Lung microvascular endothelial cell (primary cell): ENCODE results near the gene TMEM135. TPM values are rescaled to one million over a fixed set of nuclear protein-coding genes. Genes with fewer than 3 reads are reported as not detected.

Experiments used
- DNase-seq, 2 donors: peaks; one replicate each; pipeline versions ENCODE4 v3.0.0 to v3.0.0-alpha.2; 2010; ENCODE audit warnings: low read depth in 2 of 2
- total RNA-seq: library from RNA; depleted of rRNA; stranded (reverse); fragments of >200 nt; gene quantifications from 2 replicates; pipeline ENCODE4 v1.2.1, GENCODE V29; 2014

The TMEM135 gene
- total RNA-seq, 1 donor from 2014 or later, result 14.9 TPM

DNA sequence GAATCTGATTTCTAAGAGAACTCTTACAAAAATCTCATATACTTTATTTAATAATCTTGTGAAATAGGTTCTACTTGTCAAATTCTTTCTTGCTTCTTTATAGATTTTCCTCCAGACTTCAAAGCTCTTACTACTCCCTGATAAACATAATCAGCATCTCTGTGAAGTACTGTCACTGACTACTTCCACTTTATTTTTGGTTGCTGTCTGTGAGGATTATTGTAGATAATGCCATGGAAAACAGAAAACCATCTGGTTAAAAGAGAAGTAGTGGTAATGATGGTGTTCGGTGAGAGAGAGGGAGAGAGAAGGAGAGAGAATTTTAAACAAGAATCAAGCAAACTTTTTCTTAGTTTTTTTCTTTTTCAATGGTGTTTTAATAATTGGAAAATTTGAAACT, 152.3 kb downstream of the TMEM135 start:
- DNase-seq, result no peak

GRCh38 chr11:87193756-87194470, 156.2 kb downstream of the TMEM135 start:
- no peak for DNase-seq

DNA sequence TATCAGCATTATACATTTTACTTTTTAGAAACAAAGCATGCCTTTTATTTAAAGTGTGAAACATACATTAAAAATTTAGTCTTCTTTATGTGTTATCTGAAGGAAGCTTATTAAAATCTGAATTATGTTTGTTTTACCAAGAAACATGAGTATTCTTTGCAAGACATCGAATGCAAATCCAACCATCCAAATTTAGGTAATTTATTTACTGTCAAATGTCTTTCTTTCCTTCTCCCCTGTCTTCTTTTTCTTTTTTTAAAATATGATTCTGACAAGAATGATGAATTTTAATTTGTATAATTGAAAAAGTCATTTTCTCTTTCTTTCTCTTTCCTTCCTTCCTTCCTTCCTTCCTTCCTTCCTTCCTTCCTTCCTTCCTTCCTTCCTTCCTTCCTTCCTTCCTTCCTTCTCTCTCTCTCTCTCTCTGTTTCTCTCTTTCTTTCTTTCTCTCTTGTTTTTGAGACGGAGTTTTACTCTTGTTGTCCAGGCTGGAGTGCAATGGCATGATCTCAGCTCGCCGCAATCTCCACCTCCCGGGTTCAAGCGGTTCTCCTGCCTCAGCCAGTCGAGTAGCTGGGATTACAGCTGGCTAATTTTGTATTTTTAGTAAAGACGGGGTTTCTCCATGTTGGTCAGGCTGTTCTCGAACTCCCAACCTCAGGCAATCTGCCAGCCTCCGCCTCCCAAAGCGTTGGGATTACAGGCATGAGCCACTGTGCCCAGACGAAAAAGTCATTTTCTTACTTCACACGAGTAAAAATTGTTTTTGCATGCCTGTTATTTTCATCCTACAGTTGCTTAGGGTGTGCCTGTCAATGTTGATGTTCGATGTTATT, 157.5 kb downstream of the TMEM135 start:
- no peak for DNase-seq

- DNase-seq, result no peak
Observed at GRCh38 chr11:87198266-87198881, 160.6 kb downstream of the TMEM135 start.

- DNase-seq, result no peak
Observed at GRCh38 chr11:87201376-87201775, 163.6 kb downstream of the TMEM135 start.

DNA sequence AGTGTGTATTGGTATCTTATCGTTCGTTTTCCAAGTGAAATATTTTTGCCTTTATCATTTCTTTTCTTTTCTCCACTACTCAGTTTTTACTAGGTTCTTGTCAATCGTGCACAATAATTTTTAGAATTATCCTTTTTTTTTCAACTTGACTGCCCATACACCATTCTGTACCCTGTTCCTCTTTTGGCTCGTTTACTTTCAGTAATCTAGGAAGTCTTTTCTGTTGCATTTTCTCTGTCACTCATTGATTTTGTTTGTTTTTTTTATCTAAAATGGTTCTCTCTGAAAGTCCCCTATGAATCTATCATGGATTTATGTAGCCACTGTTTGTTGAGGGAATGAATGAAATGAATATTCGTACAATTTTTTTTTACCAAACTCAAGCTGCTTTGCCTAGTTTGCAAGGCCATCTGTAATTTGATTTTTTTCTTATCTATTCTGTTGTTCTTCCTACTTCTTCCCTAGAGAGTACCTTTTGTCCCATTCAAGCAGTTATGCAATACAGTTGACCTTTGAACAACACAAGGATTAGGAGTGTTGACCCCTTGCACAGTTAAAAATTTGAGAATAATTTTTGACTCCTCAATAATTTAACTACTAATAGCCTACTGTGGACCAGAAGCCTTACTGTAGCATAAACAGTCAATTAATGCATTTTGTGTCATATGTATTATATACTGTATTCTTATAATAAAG, 166.3 kb downstream of the TMEM135 start:
- DNase-seq, result no peak

DNA sequence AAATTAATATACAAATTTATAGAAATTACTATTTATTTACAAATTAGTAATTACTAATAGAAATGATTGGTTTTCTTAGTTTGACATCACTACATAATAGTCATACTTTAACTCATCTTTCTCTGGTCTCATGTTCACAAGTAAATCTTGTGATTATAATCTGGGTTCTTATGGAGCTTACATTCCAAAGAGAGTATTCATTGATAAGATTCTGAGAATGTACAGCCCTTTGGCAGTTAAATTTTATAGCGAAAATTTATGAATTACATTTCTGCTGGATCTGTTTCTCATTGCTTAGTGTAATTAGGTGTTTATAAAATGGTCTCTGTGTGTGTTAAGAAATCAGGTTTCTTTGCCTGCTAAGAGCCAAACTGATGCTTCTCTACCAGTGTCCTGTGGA, 175.2 kb downstream of the TMEM135 start:
- no peak for DNase-seq

DNA sequence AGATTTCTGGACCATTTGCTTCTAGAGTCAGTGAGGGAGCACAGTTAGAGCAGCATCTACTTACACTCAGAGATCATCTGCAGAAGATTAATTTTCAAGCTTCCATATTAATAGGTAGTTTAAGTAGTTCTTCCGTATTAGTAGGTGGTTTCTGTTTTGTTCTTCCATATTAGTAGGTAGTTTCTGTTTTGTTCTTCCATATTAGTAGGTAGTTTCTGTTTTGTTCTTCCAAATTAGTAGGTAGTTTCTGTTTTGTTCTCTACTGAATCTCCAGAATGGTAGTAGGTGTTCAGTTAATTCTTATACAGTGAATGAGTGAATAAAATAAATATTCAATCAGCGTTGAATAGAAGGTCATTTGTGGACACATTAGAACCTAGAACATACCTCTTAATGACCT, 175.7 kb downstream of the TMEM135 start:
- no peak for DNase-seq

DNA sequence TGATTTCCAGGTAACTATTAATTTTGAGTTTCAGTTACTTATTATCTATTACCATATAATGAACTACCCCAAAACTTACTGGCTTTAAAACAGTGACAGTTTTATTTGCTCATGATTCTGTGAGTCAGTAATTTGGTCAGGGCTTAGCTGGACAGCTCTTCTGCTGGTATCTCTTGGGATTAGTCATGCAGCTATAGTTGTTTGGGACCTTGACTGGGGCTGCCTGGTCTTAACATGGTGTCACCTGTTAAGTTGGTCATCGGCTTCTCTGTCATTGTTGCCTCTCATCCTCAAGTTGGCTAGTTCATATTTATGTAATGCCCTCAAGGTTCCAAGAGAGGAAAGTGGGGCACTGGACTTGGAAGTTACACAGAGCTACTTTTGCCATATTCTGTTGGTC, 177.5 kb downstream of the TMEM135 start:
- no peak for DNase-seq

DNA sequence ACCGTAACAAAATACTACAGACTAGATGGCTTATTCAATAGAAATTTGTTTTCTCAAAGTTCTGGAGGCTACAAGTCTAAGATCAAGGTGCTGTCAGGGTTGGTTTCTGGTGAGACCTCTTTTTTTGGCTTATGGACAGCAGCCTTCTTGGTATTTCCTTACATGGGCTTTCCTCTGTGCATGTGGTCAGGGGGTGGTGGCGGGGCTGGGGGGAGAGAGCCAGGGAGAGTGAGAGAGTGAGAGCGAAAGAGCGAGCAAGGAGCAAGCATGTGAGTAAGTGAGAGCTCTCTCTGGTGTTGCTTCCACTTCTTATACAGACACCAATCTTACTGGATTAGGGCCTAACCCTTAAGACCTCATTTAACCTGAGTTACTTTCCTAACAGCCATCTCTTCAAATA, 181.5 kb downstream of the TMEM135 start:
- DNase-seq, result no peak

DNA sequence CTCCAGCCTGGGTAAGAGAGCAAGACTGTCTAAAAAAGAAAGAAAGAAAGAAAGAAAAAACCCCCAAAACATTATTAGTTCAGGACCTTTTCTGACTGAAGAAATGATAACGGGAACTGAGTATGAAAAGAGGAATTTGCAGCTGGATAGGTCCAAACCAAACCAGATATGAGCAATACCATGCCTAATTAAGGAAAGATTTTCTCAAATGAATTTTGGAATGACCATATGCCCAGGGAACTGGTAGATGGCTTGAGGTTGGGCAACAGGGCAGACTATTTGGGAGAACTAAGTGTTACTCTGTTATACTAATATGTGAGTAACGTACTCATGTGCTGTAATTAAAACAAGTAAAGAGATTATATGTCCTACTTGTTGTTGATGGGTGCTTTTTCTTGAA, 186.1 kb downstream of the TMEM135 start:
- DNase-seq, result no peak

- peak in 1 of 2 donors; percentile 63 for DNase-seq
Observed at GRCh38 chr11:87224486-87224885, 186.8 kb downstream of the TMEM135 start.

GRCh38 chr11:87228820-87229219, 191.1 kb downstream of the TMEM135 start:
- DNase-seq, result no peak

GRCh38 chr11:87230995-87231394, 193.3 kb downstream of the TMEM135 start:
- DNase-seq, result no peak

- no peak for DNase-seq
Observed at GRCh38 chr11:87232320-87232719, 194.6 kb downstream of the TMEM135 start.

DNA sequence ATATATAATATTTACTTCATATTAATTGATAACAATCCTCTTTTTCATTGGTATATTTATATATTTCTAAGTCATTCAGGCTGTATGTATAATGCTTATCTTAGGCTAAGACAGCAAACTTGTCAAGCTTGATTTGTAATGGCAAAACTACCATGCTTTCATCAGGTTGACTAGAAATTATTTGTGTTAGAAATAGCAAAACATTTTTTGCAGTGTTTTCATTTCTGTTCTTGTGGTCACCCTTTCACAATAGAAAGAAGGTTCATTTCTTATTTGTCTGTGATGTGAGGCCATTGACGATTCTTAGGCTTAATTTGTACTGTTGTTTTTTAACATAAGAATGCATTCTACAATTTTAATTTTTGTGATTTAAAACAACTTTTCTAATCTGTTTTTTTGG, 197.6 kb downstream of the TMEM135 start:
- no peak for DNase-seq

DNA sequence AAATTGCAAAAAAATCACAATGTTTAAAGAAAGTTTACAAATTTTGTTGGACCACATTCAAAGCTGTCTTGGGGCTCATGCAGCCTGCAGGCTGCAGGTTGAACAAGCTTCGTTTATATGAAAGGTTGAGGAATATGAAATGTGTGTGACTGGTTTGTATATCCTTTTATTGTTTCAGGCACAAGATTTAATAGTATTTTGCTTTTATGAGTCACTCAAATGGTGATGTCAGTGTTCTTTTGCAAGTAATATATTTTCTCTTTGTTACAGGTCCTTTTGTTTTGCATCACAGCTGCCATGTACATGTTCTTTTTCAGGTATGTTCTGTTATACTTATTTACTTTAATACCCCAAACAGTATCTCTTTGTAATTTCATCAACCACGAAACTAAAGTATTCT, 198.6 kb downstream of the TMEM135 start:
- peak; percentile 43 to 54 for DNase-seq

DNA sequence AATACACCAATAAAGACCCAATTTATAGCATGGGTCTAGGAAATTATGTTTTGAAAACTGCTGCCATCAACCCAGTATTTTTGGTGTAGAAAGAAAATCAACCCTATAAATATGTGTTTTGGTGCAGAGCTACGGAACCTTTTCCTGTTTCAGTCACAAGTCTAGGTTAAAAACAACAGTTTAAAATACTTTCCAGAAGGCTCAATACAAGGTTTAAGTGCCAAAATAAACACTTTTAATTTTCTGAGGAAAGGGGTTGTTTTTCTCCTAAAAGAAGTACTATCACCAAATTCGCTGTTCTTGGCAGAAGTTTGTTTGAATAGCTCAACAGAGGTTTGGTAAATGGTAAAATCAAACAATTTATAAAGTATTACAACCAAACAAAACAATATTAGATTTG, 201.3 kb downstream of the TMEM135 start:
- DNase-seq, result peak; percentile 38 to 72

GRCh38 chr11:87239531-87239930, 201.8 kb downstream of the TMEM135 start:
- DNase-seq, result no peak

DNA sequence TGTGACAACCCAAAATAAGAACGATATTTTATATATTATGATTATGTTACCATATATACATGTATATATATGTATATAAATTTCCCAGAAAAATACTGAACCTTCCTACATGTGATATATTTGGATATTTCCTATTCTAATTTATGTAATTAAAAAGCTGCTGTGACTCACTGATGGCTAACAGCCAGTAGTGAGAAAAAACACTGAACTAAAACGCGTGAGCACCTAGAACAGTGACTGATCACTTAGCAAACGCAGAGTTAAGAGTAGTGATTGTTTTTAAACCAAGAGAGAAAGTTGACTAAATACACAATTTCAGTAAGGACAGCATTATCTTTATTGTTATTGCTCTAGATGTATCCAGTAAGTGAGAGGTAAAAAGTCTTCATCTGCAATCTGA, 213.8 kb downstream of the TMEM135 start:
- DNase-seq, result peak in 1 of 2 donors; percentile 68

DNA sequence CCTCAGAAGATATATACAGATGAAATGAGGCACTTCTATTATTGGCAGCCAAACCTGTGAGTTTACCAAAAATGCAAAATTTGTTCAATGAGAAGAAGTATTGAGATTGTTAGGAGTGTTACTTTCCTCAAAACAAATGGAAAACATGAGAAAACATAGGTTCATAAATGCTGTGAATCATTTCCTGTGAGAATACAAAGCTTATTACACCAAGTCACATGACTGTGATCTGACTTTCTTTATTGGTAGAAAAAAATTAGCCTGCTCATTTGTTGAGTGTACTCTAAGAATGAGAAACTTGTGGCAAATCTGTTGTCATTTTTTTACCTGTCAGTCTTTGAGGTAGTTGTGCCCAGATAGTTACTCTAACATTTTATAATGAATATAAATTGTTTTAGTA, 215.1 kb downstream of the TMEM135 start:
- DNase-seq, result peak; percentile 25 to 44

GRCh38 chr11:87254562-87254961, 216.8 kb downstream of the TMEM135 start:
- DNase-seq, result no peak
